OCI-LY3 (cell line): Measurements from ENCODE around the gene SLC2A6.

ENCODE experiments used
- CTCF ChIP-seq: fragments of 200-600, 300-600 bp; sonication (generic); IDR thresholded peaks from 2 replicates; pipeline ENCODE4 v1.5.1; 2014; ENCODE audit warnings: antibody characterized with exemption, low read length, low read depth
- EZH2phosphoT487 ChIP-seq: fragments of 200-600 bp; shearing (Covaris generic); IDR thresholded peaks from 2 replicates; pipeline ENCODE4 v1.6.1; 2018; ENCODE audit warnings: antibody characterized with exemption, mixed run types, low read depth

- TF ChIP-seq CTCF (no peak), EZH2phosphoT487 (no peak)
Measured at GRCh38 chr9:133440874-133441273, 38.0 kb downstream of the SLC2A6 start.
